NCI-H2029 (cell line): ENCODE measurements around the gene DNLZ.
"Not testable (repeated sequence)": the region's sequence is repeated elsewhere in the genome, so short reads cannot be mapped to it uniquely, and the experiment has no call there.

Experiments
- DNase-seq: peaks from one replicate; lab custom pipeline; 2025; lab: John Stamatoyannopoulos, UW

DNLZ gene

DNA sequence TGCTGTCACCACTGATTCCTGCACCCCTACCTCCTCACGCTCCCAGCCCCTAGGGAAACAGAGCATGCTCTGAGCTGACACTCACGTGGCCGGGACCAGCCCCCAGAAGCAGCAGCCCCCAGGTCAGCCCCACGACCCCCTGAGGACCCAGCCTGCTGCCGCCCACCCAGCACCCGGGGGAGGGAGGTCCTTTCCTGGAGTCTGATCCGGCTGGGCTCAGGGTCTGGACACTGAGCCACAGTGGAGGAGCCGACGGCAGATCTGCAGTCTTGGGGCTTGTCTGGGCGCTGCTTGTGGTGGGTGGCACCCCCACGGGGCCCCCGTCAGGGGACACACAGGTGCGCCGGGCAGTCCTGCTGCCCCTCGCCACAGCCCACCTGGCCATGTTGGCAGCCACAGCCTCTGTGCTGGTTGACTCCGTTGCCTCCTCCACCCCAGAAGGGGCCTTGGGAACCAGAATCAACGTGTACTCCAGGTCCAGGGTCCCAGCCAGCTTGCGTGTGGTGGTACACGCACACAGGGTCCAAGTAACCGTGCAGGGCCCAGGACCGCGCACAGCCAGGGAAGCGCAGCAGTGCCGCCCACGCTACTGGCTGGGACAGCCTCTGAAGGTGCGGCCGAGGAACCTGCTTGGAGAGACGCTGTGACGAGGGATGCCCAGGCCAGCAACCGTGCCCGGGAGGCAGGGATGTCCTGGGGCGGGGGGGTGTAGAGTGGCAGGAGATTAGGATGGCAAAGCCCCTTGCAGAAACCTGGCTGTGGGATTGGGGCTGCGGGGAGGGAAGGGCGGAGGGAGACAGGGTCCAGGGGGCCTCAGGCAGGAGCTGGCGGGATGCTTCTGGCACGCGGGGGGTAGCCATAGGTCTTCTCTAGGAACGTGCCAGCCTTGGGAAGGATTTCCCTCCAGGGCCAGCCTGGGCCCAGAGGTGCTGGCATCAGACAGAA, 3.5 kb downstream of the DNLZ start:
- DNase-seq: no peak

DNA sequence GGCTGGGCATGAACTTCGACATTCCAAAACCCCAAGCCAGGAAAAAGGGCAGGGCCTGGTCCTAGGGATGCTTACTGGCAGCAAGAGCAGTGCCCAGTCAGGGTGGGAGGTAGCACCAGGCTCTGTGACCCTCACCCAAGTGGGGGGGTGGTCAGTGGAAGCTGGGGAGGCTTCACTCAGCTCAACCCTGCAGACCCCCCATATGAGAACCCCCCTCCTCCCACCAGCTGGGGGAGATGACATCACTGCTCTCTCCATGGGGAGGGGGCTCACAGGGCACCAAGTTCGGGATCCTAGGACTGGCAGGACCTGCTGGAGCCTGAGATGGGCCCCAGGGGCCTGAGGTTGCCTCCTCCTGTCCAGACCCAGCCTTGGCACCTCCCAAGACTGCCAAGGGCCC, 4.7 kb downstream of the DNLZ start:
- DNase-seq: no peak

DNA sequence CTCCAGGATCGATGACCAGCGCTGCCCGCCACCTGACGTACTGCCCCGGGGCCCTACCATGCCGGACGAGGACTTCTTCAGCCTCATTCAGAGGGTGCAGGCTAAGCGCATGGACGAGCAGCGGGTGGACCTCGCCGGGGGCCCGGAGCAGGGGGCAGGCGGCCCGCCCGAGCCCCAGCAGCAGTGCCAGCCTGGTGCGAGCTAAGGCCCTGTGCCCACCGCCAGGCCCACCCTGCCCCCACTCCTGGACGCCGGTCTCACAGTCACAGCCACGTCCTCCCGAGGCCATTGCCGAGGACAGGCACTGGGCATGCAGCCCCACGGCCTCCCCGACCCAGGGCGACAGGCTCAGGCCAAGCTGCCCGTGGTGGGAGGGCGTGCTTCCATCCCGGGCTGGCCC, 5.5 kb downstream of the DNLZ start:
- DNase-seq: no peak

DNA sequence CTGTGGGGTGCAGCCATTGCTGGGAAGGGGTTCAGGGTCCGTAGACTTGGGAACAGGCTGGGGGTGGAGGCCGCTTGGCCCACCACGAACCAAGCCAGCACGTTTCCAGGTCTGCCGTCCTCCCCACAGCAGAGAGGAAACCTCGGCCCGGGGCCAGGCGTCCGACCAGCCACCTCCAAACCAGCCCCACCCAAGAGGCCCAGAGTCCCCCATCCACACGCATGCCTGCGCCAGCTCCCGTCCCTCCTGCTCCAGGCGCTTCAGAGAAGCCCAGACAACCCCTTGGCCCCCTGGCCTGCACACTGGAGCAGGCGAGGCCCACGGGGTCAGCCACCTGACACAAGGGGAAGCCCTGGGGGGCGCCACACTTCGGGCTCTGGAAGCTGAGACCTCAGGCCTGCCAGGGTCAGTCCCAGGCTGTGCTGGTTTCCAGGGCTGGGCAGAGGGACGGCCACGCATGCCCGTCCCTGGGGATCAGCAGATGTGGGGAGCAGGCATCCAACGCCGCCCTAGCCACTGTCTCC, 6.3 kb downstream of the DNLZ start:
- DNase-seq: no peak

DNA sequence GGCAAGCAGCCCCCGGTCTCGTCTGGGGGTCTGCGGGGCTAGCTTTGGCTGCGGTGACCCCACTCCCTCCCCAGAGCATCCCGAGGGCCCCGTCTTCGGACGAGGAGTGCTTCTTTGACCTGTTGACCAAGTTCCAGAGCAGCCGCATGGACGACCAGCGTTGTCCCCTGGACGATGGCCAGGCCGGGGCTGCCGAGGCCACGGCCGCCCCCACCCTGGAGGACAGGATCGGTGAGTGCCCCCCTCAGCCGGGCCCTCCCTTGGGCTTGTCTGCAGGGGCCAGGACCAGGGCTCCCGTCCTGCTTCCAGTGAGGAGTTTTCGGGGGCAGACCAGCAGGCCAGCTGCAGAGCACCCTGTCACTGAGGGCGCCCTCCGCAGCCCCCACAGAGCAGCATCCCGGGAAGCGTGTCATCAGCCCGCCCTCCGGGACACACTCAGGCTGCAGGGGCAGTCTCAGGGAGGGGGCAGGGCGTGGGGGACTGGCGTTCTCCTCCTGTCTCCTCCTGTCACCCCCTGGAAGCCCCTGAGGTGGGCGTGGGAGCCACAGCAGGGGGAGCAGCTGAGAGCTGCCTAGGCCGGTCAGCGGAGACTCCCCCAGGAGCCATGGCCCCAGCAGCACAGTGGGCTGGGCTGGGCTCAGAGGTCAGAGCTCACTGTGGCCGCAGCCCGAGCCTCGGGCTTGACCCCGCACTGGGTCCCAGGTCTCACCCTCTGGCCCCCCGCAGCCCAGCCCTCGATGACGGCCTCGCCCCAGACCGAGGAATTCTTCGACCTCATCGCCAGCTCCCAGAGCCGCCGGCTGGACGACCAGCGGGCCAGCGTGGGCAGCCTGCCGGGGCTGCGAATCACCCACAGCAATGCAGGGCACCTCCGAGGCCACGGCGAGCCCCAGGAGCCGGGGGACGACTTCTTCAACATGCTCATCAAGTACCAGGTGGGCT, 7.7 kb downstream of the DNLZ start:
- no peak for DNase-seq

DNA sequence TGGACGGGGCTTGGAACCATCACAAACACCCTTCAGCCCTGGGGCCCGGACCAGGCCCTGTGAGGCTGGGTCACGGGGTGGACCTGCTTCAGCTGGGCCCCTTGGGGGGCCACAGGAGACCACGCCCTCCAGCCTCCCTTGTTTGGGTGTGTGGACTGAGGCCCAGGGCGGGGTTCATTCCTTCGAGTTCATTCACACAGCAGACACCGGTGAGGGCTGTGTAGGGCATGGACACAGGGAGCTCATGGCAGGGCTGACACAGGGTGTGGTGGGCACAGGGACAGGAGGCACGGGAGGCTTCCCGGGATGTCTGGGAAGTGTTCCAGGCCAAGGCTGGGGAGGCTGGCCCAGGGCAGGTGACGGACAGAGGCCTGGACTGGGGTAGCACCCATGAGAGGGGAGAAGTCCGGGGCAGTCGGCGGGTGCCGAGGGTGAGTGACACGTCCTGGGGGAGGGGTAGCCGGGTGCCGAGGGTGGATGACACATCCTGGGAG, 8.9 kb downstream of the DNLZ start:
- no peak for DNase-seq

DNA sequence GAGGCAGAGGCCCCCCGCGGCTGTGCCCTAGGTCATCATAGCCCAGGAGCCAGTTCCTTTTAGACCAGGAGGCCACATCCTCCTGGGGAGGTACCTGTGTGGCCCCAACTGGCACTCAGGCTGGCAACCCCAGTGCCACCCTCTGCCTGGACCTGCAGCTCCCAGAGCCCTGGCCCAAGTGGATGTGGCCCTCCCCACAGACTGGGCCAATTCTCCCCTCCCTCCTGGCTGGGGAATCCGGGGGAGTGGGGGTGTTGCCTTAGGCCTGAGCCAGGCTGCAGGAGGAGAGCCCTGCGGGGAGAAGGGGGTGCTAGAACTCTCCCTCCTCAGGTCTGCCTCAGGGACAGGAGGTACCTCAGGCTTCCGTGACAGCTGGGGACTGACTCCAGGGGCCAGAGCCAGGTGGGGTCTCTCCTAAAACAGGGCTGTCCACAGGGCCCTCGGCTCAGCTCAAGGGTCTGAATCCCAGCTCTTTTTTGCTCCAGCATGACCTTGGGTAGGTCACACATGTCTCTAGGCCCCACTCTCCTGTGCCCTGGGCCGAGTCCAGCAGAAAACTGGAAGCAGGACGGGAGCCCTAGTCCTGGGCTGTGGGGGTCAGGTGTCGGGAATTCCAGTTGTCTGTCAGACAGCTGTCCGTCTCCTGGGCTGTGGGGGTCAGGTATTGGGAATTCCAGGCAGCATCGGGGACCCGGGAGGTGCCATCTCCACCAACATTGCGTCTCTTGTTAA, 9.6 kb downstream of the DNLZ start:
- DNase-seq: no peak

DNA sequence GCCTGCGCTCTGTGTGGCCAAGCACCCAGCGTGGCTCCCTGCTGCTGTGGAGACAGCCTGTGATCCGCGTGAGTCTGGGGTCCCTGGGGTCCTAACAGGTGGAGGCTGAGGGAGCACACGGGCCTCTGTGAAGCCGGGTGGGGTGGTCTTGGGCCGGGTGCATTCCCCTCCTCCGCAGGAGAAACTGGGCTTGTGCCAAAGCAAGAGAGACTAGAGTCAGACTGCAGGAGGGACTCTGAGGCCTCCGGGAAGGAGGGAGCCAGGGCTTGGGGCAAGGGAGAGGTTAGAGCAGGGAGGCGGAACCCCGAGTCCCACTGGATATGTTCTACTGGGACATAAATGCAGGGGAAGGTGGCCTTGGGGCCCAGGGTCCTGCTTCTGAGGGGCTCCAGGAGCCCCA, 10.5 kb downstream of the DNLZ start:
- no peak for DNase-seq

DNA sequence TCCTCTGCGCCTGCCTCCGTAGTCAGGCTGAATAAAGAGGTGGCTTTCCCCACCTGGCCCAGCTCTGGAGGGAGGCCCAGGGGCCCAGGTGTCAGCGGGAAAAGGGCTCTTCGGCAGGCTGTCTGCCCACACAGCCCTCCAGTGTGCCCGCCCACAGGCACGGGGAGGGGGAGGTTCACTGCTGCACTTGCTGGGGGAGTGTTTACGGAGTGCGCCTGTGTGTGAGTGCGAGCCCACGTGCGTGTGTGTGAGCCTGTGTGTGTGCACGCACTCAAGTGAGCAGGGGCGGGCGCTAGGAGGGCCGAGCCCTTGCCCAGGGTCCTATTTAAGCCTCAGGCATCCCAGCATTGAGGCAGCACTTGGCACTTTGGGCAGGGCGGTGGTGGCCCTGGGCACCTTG, 10.9 kb downstream of the DNLZ start:
- peak; percentile 84 for DNase-seq

DNA sequence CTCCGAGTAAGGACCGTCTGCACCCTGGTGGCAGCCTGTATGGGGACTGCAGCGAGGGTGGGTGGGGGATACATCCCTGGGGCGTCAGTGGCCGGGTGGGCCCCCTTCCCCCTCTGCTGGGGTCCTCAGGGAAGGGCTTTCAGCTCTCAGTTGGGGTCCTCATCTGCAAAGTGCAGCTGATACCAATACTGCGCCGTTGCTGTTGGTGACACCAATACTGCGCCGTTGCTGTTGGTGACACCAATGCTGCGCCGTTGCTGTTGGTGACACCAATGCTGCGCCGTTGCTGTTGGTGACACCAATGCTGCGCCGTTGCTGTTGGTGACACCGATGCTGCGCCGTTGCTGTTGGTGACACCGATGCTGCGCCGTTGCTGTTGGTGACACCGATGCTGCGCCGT, 11.7 kb downstream of the DNLZ start:
- DNase-seq: not testable (repeated sequence)

DNA sequence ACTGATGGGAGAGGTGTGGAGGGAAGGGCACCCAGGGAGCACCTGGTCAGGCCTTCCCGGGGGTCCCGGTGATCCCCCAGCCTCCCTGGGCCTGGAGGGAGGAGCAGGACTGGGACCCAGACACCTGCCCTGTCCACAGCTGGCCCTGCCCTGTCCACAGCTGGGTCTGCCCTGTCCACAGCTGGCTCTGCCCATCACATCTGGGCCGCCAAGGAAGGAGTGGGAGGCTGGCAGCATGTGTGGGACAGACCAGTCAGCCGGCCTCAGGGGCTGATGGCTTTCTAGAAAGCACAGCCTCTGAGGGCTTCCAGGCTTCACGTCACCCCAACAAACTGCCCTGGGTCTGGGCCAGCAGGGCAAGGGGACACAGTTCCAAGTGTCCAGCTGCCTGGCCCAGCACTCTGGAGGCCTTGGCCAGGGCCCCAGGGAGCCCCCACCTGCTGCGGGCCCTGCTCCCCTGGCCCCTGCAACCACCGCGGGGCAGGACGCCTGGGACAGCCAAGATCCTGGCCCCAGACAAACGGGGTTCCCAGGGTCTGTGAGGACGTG, 12.2 kb downstream of the DNLZ start:
- no peak for DNase-seq

DNA sequence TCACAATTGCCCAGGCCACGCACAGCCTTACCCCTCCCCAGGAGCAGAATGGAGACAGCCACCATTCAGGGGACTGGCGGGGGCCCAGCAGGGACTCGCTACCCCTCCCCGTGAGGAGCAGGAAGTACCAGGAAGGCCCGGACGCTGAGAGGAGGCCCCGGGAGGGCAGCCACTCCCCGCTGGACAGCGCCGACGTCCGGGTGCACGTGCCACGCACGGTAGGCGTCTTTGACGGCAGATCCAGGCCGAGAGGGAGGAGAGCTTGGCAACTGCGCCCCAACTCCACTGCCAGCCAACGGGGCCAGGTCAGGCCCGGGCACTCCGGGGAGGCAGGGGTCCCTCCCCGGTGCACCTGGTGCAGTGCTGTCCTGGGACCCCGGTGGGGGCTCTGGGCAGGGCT, 14.0 kb downstream of the DNLZ start:
- no peak for DNase-seq

DNA sequence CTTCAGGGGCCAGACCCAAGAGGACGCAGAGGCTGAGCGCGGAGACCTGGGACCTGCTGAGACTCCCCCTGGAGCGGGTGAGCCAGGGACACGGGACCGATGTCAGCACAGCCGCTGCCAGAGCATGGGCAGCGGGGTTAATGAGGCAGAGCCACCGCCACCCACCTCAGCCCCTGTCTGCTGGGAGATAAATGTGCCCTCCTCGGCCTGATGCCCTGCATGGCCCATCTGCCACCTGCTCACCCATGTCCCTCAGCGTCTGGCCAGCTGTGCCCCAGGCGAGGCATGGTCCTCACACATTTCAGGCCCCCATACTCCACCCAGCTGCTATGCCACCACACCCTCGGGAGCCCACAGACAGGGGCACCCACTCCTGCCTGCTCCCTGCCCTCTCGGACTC, 14.9 kb downstream of the DNLZ start:
- DNase-seq: no peak

DNA sequence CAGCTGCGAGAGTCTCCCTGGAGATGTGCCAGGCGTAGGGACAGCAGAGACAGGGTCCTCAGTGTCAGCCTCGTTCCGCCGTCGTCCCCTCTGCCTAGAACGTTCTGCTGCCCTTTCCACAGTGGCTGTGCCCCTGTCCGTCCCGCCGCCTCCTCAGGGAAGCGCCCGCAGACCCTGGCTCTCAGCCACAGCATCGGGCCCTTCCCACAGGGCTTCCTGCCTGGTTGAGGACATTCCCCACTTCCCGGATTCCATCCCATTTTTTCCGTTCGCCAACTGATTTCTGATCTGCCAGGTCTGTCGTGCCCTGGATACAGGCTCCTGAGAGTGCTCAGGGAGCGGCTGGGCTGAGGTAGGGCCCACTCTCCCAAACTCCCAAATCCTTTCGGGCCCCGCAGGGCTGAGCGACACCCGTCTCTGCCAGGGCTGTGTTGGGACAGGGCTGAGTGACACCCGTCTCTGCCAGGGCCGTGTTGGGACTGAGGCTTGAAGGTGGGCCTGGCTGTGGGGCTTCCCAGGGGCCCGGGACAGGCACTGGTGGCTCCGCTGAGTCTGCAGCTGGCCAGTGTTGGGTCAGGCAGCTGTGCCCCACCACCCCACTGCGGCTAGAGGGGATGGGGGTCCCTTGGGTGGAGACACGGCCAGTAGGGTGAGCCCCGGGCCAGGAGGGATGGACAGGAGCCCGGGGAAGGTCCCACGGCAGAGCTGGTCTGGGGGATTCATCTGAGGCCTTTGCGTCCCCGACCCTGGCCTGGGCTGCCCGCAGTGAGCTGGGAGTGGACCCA, 15.9 kb downstream of the DNLZ start:
- DNase-seq: peak; percentile 41

DNA sequence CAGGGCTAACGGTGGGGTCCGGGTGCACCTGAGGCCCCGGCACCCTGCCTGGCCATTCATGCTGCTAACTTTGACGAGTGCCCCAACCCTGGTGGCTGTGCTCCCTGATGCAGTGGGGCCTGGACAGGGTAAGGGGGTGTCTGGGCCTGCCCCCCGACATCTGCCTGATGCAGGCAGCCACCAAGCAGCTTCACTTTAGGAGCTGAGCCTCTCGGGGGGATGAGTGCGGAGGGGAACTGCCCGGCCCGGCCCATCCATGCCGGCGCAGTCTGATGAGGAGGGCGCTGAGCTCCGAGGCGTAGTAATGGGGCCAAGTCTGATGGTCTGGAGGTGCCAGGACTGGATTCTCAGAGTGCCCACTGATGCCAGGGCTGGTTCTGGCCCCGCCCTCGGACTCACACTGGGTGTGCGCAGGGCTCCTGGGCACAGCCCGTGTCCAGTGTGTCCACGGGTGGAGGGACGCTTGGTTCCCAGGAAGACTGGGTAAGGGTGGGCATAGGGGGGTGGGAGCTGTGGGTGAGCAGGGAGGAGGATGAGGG, 16.5 kb downstream of the DNLZ start:
- DNase-seq: no peak

DNA sequence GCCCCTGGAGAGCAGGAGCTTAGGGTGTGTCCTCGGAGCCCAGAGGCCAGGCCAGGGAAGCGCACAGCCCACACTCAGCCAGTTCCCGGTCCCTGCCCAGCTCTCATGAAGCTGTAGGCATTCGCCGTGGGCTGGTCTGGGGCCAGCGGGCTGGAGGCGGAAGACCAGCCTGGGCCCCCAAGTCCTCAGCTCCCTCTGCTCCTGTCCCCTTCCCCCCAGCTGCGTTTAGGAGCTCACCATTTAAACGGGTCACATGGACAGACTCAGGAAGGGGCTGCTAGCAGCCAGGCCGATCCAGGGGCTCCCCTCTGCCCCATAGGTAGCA, 17.4 kb downstream of the DNLZ start:
- no peak for DNase-seq

DNA sequence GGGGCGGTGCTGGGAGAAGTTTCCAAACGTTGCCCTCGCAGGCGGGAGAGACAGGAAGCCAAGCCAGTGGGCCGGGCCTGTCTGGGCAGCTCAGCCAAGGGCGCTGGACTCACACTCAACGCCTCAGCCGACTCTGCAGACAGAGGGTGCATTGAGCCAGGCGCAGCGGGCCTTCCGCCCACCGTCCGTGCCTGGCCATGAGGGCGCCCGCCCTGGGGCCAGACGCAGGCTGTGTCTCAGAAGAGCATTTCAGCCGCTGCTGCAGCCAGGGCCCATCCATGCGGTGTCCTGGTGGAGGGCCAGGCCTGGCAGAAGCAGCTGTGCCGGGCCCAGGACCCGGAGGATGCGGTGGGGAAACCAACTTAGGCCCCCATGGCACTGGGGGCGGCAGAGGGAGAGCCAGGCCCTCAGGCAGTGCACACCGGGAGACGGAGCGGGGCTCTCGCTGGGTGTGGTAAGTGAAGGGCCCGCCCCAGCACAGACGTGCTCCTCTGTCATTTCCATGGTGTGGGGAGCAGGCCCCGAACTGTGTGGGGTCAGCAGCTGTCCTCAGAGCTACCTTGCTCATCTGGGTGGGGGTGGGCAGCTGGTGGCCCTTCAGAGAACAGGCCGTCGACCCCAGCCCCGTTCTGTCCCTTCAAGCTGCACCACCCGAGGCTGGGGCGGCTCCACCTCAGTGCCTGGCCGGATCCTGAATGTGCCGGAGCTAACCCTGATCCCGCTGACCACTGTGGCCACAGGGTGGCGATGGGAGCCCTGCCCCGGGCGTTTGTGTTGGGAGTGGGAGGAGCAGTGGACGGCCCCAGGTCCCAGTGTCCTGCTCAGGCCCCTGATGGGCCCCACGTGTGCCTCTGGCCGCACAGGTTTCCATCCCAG, 18.0 kb downstream of the DNLZ start:
- no peak for DNase-seq

DNA sequence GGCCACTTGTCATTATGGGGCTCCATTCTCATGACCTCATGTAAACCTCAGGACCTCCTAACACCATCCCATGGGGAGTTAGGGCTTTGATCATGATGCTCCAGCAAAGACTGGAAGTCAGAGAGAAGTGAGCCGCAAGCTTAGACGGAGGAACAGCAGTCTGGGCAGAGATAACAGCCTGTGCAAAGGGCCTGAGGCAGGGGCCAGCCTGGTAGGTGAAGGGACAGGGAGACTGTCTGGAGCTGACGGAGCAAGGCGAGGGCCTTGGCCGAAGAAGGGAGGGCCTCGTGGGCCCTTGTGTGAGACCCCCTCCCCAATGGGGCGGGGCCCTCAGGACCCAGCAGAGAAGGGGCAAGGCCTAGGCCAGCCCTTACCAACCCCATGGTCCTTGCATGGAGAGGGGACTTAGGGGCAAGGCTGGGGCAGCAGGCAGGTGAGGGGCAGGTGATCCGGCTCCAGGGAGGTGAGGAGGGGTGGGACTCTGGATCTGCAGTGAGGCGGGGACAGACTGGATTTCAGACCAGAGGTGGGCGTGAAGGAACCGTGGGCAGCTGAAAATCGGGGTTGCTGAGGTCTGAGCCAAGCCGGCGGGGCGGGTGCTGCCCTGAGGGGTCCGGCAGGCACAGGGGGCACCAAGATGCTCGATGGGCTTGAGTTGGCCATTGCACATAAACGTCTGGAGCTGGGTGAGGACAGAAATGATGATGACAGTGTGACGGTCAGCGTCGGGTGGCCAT, 18.8 kb downstream of the DNLZ start:
- no peak for DNase-seq

DNA sequence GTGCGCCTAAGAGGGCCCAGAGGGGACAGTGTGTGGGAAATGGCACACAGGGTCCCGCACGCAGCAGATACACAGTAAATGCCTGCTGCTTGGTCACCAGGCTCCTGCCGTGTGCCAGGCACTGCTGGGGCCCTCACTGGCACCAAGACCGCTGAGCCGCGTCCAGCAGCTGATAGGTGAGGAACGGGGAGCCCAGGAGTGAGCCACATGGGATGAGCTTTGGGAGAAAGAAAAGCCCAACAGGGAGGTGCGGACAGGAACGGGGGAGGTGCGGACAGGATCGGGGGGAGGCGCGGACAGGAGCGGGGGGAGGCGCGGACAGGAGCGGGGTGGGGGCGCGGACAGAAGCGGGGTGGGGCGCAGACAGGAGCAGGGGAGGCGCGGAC, 19.7 kb downstream of the DNLZ start:
- no peak for DNase-seq
